ENCODE data around the gene LTBP1. TPM values are rescaled to one million over a fixed set of nuclear protein-coding genes. Genes with fewer than 3 reads are reported as not detected.

Gene LTBP1
- total and polyA plus RNA-seq, 10 of the 15 experiments (the other 5 are each of a cell fraction or from before 2014, with no cell fraction given), result 0.01 to 0.28 (median 0.12) TPM; not detected in 2

- TF ChIP-seq CUX1 (IDR thresholded peaks at IDR 0.05; ENCODE audit: insufficient replicate concordance, low read depth, low read length), result no peak
- no peak for TF ChIP-seq BCLAF1 (IDR thresholded peaks at IDR 0.05)
- no peak for TF ChIP-seq CBX3 (IDR thresholded peaks at IDR 0.05; ENCODE audit: borderline replicate concordance, low read depth)
- no peak for TF ChIP-seq ESRRA (IDR thresholded peaks at IDR 0.05; ENCODE audit: low read length)
- TF ChIP-seq YY1 (IDR thresholded peaks at IDR 0.05; ENCODE audit: low read depth, low read length), result no peak
- no peak for TF ChIP-seq ATF2 (IDR thresholded peaks at IDR 0.05; ENCODE audit: low read length)
- no peak for TF ChIP-seq PKNOX1 (IDR thresholded peaks at IDR 0.05)
- no peak for TF ChIP-seq POLR2AphosphoS5 (IDR thresholded peaks at IDR 0.05; ENCODE audit: low read length)
Measured at GRCh38 chr2:33091541-33092123, 144.9 kb downstream of the LTBP1 start (continued).

Measured in GM12878 (cell line).